G401.6 (cell line): Measurements from ENCODE around the gene KPNA4.

Source experiments
- FAIRE-seq: peaks from 2 replicates; lab custom pipeline; 2012; peaks lifted over from hg19 to GRCh38; lab: Jason Lieb, UNC

KPNA4 gene

DNA sequence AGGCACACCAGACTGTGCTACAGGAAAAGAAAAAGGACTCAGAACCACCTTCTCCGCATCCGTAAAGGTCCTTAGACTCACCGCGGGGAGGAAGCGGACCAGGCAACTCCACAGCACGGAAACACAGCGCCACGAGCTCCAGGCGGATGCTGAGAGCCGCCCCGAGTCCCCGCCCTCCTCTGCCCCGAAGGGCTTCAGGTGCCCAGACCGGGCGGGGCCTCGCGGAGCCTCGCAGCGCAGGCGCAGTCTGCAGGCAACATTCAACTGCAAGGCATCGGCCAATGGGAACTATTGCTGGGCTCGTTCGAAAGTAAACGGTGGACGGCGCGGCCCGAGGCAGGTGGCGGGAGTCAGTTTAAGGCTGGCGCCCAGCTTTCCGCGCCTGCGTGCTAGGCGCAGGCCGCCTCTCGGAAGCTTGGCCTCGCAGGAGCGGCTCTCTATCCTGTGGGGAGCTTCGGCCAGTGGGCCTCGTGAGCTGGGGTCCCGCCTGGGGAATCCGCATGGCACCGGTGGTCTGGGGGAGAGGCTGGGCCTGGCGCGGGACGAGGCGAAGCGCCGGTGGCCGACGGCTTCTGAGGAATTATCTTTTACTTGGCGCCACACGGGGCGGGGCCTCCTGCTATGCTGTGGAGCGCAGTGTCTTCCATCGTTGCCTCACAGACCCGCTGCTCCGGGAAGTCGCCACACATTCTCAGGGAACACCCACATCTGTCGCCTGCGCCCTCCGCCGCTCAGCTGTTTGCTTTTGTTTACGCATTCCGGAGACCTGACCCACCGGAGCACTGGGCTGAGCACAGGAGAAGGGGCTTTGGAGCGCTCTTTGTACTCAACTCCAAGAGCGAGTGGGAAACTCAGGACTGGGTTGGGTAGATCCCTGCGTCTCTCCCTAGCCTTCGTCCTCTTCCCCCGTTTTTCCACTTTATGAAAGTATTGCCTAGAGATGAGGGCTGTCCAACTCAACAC, 115.5 kb downstream of the KPNA4 start, which contains the start of gene TRIM59:
Gene TRIM59 (minus strand): TSS at position 151 of the 963 bp plus-strand sequence. CDS start 10,603 bp downstream, outside the sequence.
- no peak for FAIRE-seq

DNA sequence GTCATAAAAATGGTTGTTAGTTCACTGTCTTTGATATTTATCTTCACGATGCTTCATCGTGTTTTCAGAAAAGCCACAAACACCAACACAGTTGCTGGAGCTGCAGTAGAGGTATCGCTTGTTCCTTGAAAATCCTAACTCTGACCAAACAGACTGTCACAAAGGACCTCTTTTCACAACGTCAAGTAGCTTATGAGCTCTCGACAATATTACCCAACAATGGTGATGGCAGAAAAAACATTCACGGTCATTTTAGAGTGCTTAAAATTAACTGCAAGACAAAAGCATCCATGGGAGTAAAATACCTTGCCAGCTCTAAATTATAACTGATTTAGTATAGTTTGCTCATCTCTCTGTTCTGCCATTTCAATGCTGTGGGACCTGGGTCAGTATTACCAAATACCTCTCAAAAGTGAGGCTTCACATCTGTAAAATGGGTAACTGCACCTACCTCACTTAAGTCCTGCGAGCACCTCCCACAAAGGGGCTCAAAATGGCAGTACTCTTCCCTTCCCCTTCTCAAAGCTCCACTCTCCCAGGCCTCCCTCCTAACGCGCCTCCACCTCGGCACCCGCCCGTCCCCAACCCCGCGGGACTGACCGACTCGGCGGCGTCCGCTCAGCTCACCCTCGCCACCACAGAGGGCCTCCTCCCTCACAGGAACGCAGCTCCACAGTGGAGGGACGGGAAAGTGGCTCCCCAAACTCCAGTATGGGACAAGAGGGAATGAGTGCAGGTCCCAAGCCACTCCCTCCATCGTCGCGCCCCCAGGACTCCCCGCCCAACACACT, 116.3 kb downstream of the KPNA4 start:
- no peak for FAIRE-seq

DNA sequence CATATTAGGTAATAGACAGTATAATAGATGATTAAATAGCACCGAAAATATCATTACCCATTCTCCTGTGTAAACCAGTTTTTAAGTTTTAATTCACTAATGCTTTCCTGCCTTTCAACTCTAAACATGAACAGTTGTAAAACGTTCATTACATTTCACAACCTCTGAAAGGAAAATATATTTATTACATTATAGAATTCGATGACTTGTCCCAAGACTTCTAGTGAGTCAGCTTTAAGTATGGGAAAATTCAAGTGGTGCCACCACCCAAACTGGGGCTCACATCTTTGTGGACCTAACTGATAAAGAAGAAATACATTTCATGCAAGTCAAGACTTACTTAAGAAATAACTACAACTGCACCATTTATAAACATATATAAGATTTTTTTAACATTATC, 117.8 kb downstream of the KPNA4 start:
- FAIRE-seq = no peak

DNA sequence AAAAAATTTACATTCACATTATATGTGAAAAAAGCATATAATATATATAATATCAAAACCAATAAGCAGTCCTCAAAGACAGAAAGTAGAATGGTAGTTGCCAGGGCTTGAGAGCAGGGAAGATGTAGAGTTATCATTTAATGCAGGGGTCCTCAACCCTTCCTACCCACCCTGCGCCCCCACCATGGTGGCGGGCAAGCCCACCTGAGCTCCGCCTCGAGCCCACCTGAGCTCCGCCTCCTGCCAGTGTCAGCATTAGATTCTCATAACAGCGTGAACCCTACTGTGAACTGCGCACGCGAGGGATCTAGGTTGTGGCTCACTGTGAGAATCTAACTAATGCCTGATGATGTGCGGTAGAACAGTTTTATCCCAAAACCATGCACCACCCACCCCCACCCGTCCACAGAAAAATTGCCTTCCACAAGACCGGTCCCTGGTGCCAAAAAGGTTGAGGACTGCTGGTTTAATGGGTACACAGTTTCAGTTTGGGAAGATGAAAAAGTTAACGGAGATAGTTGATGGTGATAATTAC, 118.8 kb downstream of the KPNA4 start:
- FAIRE-seq = no peak

DNA sequence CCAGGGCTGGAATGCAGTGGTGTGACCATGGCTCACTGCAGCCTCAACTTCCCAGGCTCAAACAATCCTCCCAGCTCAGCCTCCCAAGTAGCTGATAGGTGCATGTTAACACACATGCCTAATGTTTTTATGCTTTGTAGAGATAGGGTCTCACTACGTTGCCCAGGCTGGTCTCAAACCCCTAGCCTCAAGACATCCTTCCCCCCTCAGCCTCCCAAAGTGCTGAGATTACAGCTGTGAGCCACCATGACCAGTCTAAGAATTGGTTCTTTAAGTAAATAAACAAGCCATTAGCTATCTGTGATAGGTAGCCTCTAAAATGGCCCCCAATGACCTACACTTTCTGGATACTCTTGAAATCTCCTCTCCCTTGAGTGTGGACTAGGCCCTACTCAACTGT, 119.5 kb downstream of the KPNA4 start:
- no peak for FAIRE-seq
